OCI-LY3 (cell line): ENCODE data around the gene HIBADH.

Experiments used
- EZH2phosphoT487 ChIP-seq: fragments of 200-600 bp; shearing (Covaris generic); IDR thresholded peaks from 2 replicates; pipeline ENCODE4 v1.6.1; 2018; ENCODE audit warnings: antibody characterized with exemption, mixed run types, low read depth
- TF ChIP-seq, protein P1 (sequence below): fragments of 200-600, 300-600 bp; sonication (generic); IDR thresholded peaks from 2 replicates; pipeline ENCODE4 v1.5.1; 2014; ENCODE audit warnings: antibody characterized with exemption, low read length, low read depth

- TF ChIP-seq, protein P1, sequence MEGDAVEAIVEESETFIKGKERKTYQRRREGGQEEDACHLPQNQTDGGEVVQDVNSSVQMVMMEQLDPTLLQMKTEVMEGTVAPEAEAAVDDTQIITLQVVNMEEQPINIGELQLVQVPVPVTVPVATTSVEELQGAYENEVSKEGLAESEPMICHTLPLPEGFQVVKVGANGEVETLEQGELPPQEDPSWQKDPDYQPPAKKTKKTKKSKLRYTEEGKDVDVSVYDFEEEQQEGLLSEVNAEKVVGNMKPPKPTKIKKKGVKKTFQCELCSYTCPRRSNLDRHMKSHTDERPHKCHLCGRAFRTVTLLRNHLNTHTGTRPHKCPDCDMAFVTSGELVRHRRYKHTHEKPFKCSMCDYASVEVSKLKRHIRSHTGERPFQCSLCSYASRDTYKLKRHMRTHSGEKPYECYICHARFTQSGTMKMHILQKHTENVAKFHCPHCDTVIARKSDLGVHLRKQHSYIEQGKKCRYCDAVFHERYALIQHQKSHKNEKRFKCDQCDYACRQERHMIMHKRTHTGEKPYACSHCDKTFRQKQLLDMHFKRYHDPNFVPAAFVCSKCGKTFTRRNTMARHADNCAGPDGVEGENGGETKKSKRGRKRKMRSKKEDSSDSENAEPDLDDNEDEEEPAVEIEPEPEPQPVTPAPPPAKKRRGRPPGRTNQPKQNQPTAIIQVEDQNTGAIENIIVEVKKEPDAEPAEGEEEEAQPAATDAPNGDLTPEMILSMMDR: no peak
- no peak for TF ChIP-seq EZH2phosphoT487
These were observed 57.4 kb downstream of the HIBADH start for GRCh38 chr7:27605283-27605682.
